ENCODE results near the gene TMEM114. TPM values are rescaled to one million over a fixed set of nuclear protein-coding genes. Genes with fewer than 3 reads are reported as not detected.
"Not testable (repeated sequence)": the region's sequence is repeated elsewhere in the genome, so short reads cannot be mapped to it uniquely, and the experiment has no call there.

TMEM114 gene
- total RNA-seq, 1 donor from 2014 or later, result 1.8 TPM

DNA sequence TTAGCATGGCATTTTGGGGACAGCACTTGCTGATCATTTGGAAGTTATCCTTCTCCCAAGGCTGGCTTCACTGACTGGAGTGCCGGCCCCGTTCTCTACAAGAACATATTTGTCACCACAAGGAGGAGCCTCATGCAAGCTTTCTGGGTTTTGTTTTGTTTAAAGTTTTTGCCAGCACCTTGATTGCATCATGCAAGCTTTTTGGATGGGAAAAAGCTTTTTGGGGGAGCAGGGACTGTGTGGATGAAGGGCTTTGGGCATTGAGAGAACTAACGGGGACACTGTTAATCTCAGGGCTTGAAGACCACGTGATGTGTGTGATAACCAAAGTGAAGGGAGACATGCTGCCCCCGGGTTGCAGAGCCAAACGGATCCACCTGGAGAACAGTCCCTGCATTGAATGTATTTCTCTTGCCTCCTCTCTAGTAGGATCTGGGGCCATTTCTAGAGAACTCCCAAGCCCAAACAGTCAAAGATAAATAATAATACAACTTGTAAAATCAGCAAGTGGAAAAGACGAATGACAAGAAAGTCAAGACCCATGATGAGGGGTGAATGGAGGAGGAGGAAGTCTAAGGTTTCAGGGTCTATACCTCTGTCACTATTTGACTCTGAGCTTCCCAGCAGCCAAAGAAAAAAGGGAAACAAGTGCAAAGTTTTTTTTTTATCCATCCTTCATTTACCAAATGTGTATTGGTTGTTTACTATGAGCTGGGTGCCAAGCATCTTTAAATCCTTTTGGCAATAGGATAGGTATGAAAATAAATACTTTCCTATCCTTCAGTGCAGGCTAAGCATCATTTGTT, 17.2 kb downstream of the TMEM114 start:
- Mint-ChIP-seq H3K9me3 (ENCODE audit: low read depth) (no peaks in the 10 kb centered on the region), H3K4me1 (ENCODE audit: low read depth) (peaks cover 23% of the 10 kb centered on the region), H3K36me3 (ENCODE audit: insufficient read depth) (no peaks in the 10 kb centered on the region), H3K27me3 (peaks cover 17% of the 10 kb centered on the region), H3K27ac (peak overlapping the region; percentile 81), H3K4me3 (ENCODE audit: low read depth) (no peak overlapping the region)
- peak; percentile 65 for TF ChIP-seq CTCF (IDR thresholded peaks at IDR 0.05; ENCODE audit: unreplicated experiment)
- no peak for DNase-seq (ENCODE audit: low spot score, unreplicated experiment)

GRCh38 chr16:8572063-8572918, 18.0 kb downstream of the TMEM114 start:
- Mint-ChIP-seq H3K36me3 (ENCODE audit: insufficient read depth) (no peaks in the 10 kb centered on the region), H3K4me1 (ENCODE audit: low read depth) (peaks cover 23% of the 10 kb centered on the region)

GRCh38 chr16:8571061-8571596, 19.2 kb downstream of the TMEM114 start:
- Mint-ChIP-seq H3K27me3 (peaks cover 6% of the 10 kb centered on the region), H3K4me1 (ENCODE audit: low read depth) (peaks cover 23% of the 10 kb centered on the region), H3K4me3 (ENCODE audit: low read depth) (peak overlapping the region; percentile 31), H3K27ac (peak overlapping the region; percentile 97), H3K36me3 (ENCODE audit: insufficient read depth) (no peaks in the 10 kb centered on the region), H3K9me3 (ENCODE audit: low read depth) (no peaks in the 10 kb centered on the region)
- no peak for TF ChIP-seq CTCF (IDR thresholded peaks at IDR 0.05; ENCODE audit: unreplicated experiment)
- DNase-seq (ENCODE audit: low spot score, unreplicated experiment), result no peak

More at GRCh38 chr16:8572063-8572918, 18.0 kb downstream of the TMEM114 start:
- Mint-ChIP-seq H3K27ac (peak overlapping the region; percentile 91), H3K9me3 (ENCODE audit: low read depth) (no peaks in the 10 kb centered on the region), H3K4me3 (ENCODE audit: low read depth) (no peak overlapping the region), H3K27me3 (peaks cover 17% of the 10 kb centered on the region)
- no peak for TF ChIP-seq CTCF (IDR thresholded peaks at IDR 0.05; ENCODE audit: unreplicated experiment)
- no peak for DNase-seq (ENCODE audit: low spot score, unreplicated experiment)

- Mint-ChIP-seq H3K4me1 (ENCODE audit: low read depth) (peaks cover 23% of the 10 kb centered on the region), H3K27ac (peak overlapping the region; percentile 97)
- not testable (repeated sequence) for H3K27me3 Mint-ChIP-seq; DNase-seq (ENCODE audit: low spot score, unreplicated experiment); H3K9me3 Mint-ChIP-seq (ENCODE audit: low read depth); H3K4me3 Mint-ChIP-seq (ENCODE audit: low read depth); H3K36me3 Mint-ChIP-seq (ENCODE audit: insufficient read depth)
These were observed 19.9 kb downstream of the TMEM114 start for GRCh38 chr16:8570393-8570792.

GRCh38 chr16:8569650-8570346, 20.5 kb downstream of the TMEM114 start:
- H3K4me1 Mint-ChIP-seq (ENCODE audit: low read depth), result peaks cover 23% of the 10 kb centered on the region
- TF ChIP-seq CTCF (IDR thresholded peaks at IDR 0.05; ENCODE audit: unreplicated experiment), result no peak
- H3K4me3 Mint-ChIP-seq (ENCODE audit: low read depth), result no peak overlapping the region
- H3K9me3 Mint-ChIP-seq (ENCODE audit: low read depth), result no peaks in the 10 kb centered on the region
- no peak for DNase-seq (ENCODE audit: low spot score, unreplicated experiment)
- H3K27me3 Mint-ChIP-seq, result peaks cover 3% of the 10 kb centered on the region
- no peak overlapping the region for H3K27ac Mint-ChIP-seq
- no peaks in the 10 kb centered on the region for H3K36me3 Mint-ChIP-seq (ENCODE audit: insufficient read depth)
